ENCODE measurements around the gene TUBB4B.

The TUBB4B gene

DNA sequence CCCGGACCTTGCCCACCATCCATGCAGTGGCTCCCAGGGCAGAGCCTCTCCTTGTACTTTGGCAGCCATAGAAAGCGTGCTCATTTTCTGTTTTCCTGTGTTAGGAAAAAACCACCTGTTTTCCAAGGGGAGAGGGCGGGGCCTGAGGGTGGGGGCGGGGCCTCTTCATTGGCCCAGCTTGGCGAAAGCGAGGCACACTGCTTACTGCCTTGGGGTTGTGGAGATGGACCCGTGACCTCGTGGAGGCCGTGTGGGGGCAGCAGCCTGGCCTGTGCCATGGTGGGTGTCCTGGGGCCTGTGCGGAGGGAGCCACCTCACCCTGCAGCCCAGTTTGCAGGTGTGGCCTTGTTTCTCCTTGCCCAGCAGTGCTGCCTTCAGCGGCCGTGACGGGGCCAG is 32.0 kb downstream of the TUBB4B start:
- DNase-seq = no peak

GRCh38 chr9:137273611-137274320 is 32.7 kb downstream of the TUBB4B start:
- no peak for DNase-seq

DNA sequence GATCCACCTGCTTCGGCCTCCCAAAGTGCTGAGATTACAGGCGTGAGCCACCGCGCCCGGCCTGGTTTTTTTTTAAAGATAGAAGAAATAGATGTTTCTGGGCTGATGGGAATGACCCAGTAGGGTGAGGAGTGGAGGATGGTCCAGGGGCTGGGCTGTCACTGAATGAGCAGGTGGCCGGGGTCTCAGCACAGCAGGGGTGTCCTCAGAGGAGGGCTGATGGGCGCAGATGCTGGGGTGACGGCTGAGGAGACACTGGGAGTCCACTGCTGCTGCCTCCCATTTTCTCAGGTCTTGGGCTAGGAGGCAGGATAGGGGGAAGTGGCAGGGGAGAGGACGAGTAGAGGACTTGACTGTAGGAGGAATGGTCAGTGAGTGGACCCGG is 34.1 kb downstream of the TUBB4B start:
- no peak for DNase-seq

GRCh38 chr9:137275588-137276472 is 34.7 kb downstream of the TUBB4B start:
- DNase-seq = no peak

DNA sequence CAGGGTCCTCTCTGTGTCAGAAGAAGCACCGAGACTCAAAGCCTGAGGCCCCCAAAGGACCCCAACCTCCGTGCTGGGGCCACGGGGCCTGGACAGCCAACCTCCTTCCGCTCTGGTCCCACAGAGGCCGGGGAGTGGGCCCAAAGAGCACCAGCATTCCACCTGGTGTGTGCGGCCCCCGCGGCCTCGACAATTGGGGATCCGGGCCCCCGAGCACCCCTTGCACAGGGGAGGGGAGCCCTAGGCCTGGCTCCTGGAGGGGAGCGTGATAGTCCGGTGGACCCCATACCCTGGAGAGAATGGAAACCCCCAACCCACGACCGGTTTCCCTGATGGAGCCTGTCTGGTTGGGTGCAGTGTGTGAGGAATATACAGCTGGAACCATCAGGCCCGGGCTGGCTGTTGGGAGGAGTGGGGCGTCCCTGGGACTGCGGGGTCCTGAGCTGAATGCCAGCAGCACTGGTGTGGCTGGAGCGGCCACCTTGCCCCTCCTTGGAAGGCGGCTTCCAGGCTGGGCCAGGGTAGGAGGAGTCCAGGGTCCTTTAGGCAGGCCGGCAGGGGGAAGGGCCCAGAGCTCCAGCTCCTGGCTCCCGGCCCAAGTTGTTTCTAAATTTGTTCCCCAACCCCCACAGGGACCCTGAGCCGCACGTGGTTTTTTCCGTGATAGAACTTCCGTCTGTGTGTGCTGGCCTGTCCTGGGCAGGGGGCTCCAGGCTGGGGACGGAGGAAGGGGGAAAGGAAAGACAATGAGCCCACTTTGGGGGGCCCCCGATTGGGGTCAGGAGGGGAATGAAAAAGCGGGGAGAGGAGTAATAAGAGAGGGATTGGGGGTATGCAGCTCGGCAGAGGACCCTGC is 35.6 kb downstream of the TUBB4B start:
- DNase-seq = no peak

DNA sequence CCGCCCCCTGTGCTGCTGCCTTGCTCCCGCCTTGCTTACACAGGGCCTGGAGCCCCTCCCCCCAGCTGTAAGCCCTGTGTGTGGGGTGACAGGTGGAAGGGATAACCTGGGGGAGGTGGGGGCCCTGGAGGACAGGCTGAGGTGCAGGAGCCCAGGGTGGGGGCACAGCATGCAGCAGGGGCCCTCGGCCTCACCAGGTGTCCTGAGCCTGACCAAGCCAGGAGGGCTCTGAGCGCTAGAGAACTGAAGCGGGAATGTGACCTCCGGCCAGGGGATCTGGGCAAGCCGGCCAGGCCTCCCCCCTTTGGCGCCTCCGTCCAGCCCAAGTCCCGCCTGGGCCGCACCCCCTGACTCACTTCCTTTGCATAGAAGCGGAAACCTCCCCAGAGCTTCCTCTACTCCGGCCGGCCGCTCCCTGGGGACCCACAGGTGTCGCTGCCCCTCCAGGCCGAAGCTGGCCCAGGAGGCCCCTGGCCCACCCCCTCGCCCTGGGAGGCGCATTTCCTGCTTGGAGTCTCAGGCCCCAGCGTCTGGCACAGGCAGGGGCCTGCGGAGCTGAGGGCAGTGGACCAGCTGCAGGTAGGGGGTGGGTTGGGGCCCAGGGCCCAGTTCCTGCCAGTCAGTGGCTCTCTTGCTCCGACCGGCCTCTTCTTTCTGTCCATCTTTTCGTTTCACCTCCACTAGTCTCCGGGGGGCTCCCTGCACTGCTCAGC is 36.4 kb downstream of the TUBB4B start, which contains the start of gene TOR4A:
TOR4A (plus strand) TSS at position 398 of the 713 bp plus-strand sequence. CDS start 964 bp downstream, outside the sequence.
- no peak for DNase-seq

DNA sequence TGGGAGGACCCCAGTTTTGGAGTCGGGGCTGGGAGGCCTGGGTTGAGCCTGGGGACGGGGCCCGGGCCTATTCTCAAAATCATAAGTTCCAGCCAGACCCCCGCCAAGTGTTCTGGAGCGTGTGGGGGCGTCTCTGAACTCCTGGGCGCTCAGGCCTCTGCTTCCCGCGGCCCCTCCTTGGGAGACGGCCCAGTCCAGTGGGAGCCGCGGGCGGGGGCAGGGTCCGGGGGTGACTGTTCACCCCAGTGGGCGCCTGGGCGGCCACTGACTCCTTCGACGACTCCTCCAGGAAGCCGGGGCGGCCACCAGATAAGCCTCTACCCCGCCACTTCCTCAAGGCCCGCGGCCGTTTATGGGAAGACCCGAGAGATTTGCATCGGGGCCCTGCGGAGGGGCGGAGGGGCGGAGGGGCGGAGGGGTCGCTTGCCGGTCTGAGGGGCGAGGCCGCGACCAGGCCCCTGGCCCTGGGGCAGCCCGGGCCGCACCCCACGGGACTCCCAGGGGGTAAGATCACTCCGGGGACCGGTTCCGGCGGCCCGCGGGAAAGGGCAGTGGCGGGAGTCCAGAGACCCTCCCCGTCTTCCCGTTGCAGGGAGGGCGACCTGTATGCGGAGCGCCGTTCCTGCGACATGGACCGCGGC is 37.1 kb downstream of the TUBB4B start:
- DNase-seq = no peak

DNA sequence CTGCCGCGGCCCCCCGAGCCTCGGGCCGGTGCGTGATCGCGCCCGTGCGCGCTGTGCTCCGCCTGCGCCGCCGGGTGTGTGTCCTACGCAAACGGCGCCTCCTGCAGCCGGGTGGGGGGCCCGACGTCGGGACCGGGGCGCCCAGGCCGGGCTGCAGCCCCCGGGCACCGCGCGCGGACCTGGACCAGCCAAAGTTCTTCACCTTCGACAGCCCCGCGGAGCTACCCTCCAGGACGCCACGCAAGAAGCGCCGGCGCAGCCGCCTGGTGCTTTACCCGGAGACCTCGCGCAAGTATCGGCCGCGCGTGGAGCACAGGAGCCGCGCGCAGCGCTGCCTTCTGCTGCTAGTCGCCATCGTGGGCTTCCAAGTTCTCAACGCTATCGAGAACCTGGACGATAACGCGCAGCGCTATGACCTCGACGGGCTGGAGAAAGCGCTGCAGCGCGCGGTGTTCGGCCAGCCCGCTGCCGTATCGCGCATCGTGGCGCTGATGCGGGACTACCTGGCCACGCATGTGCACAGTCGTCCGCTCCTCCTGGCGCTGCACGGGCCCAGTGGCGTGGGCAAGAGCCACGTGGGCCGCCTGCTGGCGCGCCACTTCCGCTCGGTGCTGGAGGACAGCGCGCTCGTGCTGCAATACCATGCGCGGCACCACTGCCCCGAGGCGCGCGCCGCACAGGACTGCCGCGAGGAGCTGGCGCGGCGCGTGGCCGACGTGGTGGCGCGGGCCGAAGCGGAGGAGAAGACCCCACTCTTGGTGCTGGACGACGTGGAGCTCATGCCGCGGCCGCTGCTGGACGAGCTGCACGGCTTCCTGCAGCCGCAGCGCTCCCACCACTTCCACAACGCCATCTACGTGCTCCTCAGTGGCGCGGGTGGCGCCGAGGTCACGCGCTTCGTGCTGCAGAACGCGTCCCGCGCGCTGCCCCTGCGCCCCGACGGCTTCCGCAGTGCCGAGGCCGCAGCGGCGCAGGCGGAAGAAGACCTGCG is 37.9 kb downstream of the TUBB4B start:
- DNase-seq = no peak

- DNase-seq = no peak
Measured at GRCh38 chr9:137279741-137280473, 38.8 kb downstream of the TUBB4B start.

DNA sequence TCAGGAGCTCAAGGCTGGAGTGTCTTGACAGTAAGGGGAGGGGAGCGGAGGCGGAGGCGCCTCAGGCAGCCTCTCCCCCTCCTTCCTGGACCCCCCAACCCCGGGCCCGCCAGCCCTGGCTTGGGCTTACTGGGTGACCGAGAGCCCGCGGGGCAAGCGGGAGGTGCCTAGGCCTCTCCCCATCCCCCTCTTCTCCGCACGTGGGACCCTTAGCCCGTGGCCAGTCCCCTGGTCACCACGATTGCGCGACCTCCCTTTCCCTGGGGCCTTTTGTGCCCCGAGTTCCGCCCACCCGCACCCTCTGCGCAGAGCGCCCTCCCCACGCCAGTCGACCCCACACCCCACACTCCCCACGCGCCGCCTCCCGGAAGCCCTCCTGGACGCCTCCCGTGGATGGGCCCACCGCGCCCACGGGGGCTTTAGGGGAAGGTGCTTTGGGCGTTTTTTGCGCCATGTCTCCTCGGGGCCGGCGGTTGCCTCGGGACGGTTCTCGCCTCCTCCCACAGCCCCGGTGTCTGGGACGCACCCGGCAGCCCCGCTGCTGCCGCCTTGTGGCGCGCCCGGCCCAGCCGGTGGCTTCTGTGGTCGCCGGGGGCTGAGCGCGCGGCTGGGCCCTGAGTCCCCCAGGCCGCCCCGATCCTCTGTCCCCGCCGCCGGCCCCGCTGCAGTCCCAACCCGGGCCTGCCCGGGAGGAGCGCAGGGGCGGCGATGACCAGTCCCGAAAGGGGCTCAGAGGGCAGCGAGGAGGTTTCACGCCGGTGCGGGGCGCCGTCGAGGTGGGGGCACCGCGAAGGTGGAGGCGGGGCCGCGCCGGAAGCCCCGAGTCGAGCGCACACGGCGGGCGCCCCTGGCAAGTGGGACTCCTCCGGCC is 39.6 kb downstream of the TUBB4B start:
- DNase-seq = no peak

DNA sequence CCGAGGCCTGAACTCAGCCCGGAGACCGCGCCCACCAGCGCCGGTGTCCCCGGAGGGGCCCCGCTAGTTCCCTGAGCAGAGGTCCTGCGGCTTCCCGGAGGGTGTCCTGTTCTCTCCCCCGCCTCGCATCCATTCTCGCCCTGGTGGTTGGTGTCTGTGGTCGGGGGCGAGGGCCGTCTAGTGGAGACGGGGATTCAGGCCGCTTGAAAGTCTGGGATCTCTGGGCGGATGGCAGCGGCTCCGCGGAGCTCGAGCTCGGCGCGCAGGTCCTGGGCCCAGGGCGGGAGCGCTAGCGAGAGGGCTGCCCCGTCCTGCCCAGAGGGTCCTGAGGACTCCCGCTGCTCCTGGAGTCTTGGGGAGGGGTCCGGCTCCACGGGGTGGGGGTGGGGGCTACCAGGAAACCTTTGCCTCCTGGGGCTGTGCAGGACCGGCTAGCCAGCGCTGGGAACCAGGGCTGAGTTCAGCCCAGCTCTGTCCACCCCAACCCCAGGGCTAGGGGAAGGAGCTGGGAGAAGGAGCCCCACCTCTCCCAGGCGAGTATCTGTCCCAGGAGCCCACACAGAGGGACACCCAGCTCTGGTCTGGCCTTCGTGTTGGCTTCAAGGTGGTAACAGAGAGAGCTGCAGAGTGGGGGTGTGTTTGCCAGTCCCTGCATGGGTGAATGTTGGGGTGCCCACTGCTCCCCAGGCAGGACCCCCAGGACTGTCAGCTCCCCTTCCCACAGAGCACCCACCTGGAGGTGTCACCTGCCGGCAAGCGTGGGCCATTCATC is 40.4 kb downstream of the TUBB4B start:
- no peak for DNase-seq

DNA sequence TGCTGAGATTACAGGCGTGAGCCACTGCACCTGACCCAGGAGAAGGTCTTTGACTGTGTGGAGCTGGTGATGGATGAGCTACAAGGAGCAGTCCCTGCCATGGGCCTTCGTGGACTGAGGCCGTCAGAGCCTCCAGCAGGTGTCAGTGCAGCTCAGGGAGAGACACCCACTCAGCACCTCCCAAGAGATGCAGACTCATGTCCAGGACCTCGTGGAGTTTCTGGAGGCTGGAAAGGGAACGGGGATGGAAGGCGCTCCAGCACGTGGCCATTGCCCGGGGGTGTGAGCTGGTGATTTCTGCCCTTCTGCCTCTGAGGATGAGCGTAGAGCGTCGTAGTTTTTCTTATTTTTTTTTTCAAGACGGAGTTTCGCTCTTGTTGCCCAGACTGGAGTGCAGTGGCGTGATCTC is 45.9 kb downstream of the TUBB4B start:
- DNase-seq = no peak

DNA sequence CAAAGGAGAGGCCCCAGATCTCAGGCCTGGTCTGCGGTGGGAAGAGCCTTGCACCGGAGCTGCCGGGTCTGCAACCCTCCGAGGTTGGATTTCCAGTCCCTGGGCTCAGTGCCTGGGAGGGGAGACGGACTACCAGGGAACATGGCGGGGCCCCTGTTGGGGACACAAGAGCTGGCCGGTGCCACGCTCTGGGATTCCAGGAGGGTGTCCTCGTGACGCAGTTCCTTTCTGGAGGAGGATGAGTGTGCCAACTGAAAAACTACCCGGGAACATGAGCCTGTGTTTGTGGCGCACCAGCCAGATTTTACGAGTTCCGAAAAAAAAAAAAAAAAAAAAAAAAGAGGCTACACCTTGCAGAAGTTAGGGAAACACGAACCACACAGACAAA is 52.0 kb downstream of the TUBB4B start:
- no peak for DNase-seq

All from GOT3 (cell line).